HG03196 (cell line): ENCODE data around the gene UPF3A.
"Not testable (repeated sequence)": the region's sequence is repeated elsewhere in the genome, so short reads cannot be mapped to it uniquely, and the experiment has no call there.

Source experiments
- ATAC-seq: cut with Tn5 transposase; IDR thresholded peaks from one replicate; pipeline ENCODE4 v1.9.1; 2021; ENCODE audit not compliant: unreplicated experiment

Gene UPF3A

GRCh38 chr13:114281351-114282040, at the start of gene UPF3A:
UPF3A (plus strand) TSS chr13:114281601; CDS start chr13:114281640, 39 bp downstream.
- ATAC-seq: peak; percentile 76

- ATAC-seq: no peak
Measured at GRCh38 chr13:114231886-114232285, 49.5 kb upstream of the UPF3A start.

- ATAC-seq: no peak
Measured at GRCh38 chr13:114234266-114234644, 47.1 kb upstream of the UPF3A start.

GRCh38 chr13:114234645-114235421, 46.6 kb upstream of the UPF3A start, which contains the start of gene CDC16:
CDC16 (plus strand) TSS chr13:114234897; CDS start chr13:114235085, 188 bp downstream.
- ATAC-seq: peak; percentile 92

GRCh38 chr13:114235697-114236096, 45.7 kb upstream of the UPF3A start:
- no peak for ATAC-seq

GRCh38 chr13:114236227-114236626, 45.2 kb upstream of the UPF3A start:
- ATAC-seq: no peak

GRCh38 chr13:114237415-114238112, 43.8 kb upstream of the UPF3A start:
- no peak for ATAC-seq

- no peak for ATAC-seq
Measured at GRCh38 chr13:114241918-114242317, 39.5 kb upstream of the UPF3A start.

- ATAC-seq: no peak
Measured at GRCh38 chr13:114243971-114244370, 37.4 kb upstream of the UPF3A start.

GRCh38 chr13:114244637-114245036, 36.8 kb upstream of the UPF3A start:
- no peak for ATAC-seq

GRCh38 chr13:114248011-114248410, 33.4 kb upstream of the UPF3A start:
- ATAC-seq: no peak

- no peak for ATAC-seq
Measured at GRCh38 chr13:114249077-114249476, 32.3 kb upstream of the UPF3A start.

- ATAC-seq: not testable (repeated sequence)
Measured at GRCh38 chr13:114251639-114252440, 29.6 kb upstream of the UPF3A start.

GRCh38 chr13:114256547-114256946, 24.9 kb upstream of the UPF3A start:
- ATAC-seq: no peak

- no peak for ATAC-seq
Measured at GRCh38 chr13:114257014-114257413, 24.4 kb upstream of the UPF3A start.

GRCh38 chr13:114258589-114258988, 22.8 kb upstream of the UPF3A start:
- no peak for ATAC-seq

GRCh38 chr13:114259374-114259773, 22.0 kb upstream of the UPF3A start:
- ATAC-seq: no peak

GRCh38 chr13:114259974-114260373, 21.4 kb upstream of the UPF3A start:
- ATAC-seq: peak; percentile 47

- no peak for ATAC-seq
Measured at GRCh38 chr13:114260814-114261213, 20.6 kb upstream of the UPF3A start.

- no peak for ATAC-seq
Measured at GRCh38 chr13:114261328-114261965, 20.0 kb upstream of the UPF3A start.
